ENCODE results near the gene CMTM8. TPM values are rescaled to one million over a fixed set of nuclear protein-coding genes. Genes with fewer than 3 reads are reported as not detected.

The CMTM8 gene
- total RNA-seq, 1 experiment from 2014 or later = 3.2 TPM

GRCh38 chr3:32410367-32411246 is 172.1 kb downstream of the CMTM8 start:
- DNase-seq (ENCODE audit: low read depth) = no peak
- in situ Hi-C loops (cut with HindIII; ENCODE audit: low pct_unique_long_range_greater_than_20kb, low sequenced_read_pairs) = no loop called here

GRCh38 chr3:32411442-32411841 is 173.0 kb downstream of the CMTM8 start:
- in situ Hi-C loops (cut with HindIII; ENCODE audit: low pct_unique_long_range_greater_than_20kb, low sequenced_read_pairs) = no loop called here
- DNase-seq (ENCODE audit: low read depth) = no peak

- no peak for DNase-seq (ENCODE audit: low read depth)
- in situ Hi-C loops (cut with HindIII; ENCODE audit: low pct_unique_long_range_greater_than_20kb, low sequenced_read_pairs) = no loop called here
These were observed 174.4 kb downstream of the CMTM8 start for GRCh38 chr3:32412887-32413286.

GRCh38 chr3:32413845-32414521 is 175.5 kb downstream of the CMTM8 start:
- in situ Hi-C loops (cut with HindIII; ENCODE audit: low pct_unique_long_range_greater_than_20kb, low sequenced_read_pairs) = no loop called here

GRCh38 chr3:32414522-32415202 is 176.2 kb downstream of the CMTM8 start:
- no peak for DNase-seq (ENCODE audit: low read depth)
- in situ Hi-C loops (cut with HindIII; ENCODE audit: low pct_unique_long_range_greater_than_20kb, low sequenced_read_pairs) = no loop called here

More at GRCh38 chr3:32413845-32414521, 175.5 kb downstream of the CMTM8 start:
- no peak for DNase-seq (ENCODE audit: low read depth)

GRCh38 chr3:32419742-32420125 is 181.3 kb downstream of the CMTM8 start:
- in situ Hi-C loops (cut with HindIII; ENCODE audit: low pct_unique_long_range_greater_than_20kb, low sequenced_read_pairs) = no loop called here
- DNase-seq (ENCODE audit: low read depth) = no peak

Other genes starting within 250 kb of the CMTM8 start
- gene GPD1L, start 132.1 kb upstream of the CMTM8 start, total RNA-seq (2014; rRNA removed; shearing (Covaris generic); ENCODE audit: low replicate concordance) = 4.3 and 6.3 TPM in 2 replicates
- gene CMTM7, start 153.2 kb downstream of the CMTM8 start, total RNA-seq (2014; rRNA removed; shearing (Covaris generic); ENCODE audit: low replicate concordance) = 1.4 and 15.5 TPM in 2 replicates